ENCODE data around the gene R3HDM2.

R3HDM2 gene

GRCh38 chr12:57204454-57204853, 226.4 kb downstream of the R3HDM2 start:
- TF ChIP-seq, protein P1, sequence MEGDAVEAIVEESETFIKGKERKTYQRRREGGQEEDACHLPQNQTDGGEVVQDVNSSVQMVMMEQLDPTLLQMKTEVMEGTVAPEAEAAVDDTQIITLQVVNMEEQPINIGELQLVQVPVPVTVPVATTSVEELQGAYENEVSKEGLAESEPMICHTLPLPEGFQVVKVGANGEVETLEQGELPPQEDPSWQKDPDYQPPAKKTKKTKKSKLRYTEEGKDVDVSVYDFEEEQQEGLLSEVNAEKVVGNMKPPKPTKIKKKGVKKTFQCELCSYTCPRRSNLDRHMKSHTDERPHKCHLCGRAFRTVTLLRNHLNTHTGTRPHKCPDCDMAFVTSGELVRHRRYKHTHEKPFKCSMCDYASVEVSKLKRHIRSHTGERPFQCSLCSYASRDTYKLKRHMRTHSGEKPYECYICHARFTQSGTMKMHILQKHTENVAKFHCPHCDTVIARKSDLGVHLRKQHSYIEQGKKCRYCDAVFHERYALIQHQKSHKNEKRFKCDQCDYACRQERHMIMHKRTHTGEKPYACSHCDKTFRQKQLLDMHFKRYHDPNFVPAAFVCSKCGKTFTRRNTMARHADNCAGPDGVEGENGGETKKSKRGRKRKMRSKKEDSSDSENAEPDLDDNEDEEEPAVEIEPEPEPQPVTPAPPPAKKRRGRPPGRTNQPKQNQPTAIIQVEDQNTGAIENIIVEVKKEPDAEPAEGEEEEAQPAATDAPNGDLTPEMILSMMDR (IDR thresholded peaks at IDR 0.05) = no peak

- TF ChIP-seq, protein P1 (IDR thresholded peaks at IDR 0.05) = no peak
Observed at GRCh38 chr12:57203791-57204190, 227.1 kb downstream of the R3HDM2 start.
